Neural progenitor cell (in vitro differentiated cells): Measurements from ENCODE around the gene TRPC4.

Source experiments
- CTCF ChIP-seq: fragments of 200-600 bp; sonication (generic); IDR thresholded peaks from 2 replicates; pipeline ENCODE4 v1.5.1; 2017; ENCODE audit warnings: antibody characterized with exemption, mild to moderate bottlenecking
- EZH2 ChIP-seq: fragments of 200-600 bp; sonication (generic); IDR thresholded peaks from 2 replicates; pipeline ENCODE4 v1.6.1; 2017; ENCODE audit warnings: antibody characterized with exemption, mild to moderate bottlenecking, moderate library complexity

GRCh38 chr13:37657956-37658355 lies 211.6 kb downstream of the TRPC4 start:
- TF ChIP-seq CTCF, result no peak
- TF ChIP-seq EZH2, result no peak
